HepG2 (cell line): ENCODE results near the gene KIAA0825. TPM values are rescaled to one million over a fixed set of nuclear protein-coding genes. Genes with fewer than 3 reads are reported as not detected.

Experiments used
- ATAC-seq: fragments of 200-7000 bp; cut with Tn5 transposase; 3 replicates; pipeline ENCODE4 v1.9.1; 2020; ENCODE audit warnings: mild to moderate bottlenecking, moderate library complexity
- BruUV-seq: library from RNA; stranded (reverse); fragments of 400-500 nt; replicated peaks from 2 replicates; lab custom pipeline; 2021; lab: Mats Ljungman, UMichigan
- CTCF ChIA-PET: fragments of 300-600 bp; formaldehyde crosslinking; extraction: SDS; loops from one replicate; lab custom pipeline; 2021; ENCODE audit warnings: low total read pairs, inconsistent platforms, low intra/inter-chr PET ratio; lab: Yijun Ruan, JAX
- POLR2A ChIA-PET: fragments of 350-600 bp; sonication (Branson Sonifier 250); formaldehyde crosslinking; loops from one replicate; lab custom pipeline; 2020; ENCODE audit warnings: antibody characterized with exemption, inconsistent platforms; lab: Yijun Ruan, JAX
- DNase-seq: peaks from one replicate; pipeline ENCODE4 v3.0.0-alpha.2; 2015; ENCODE audit warnings: low spot score
- FAIRE-seq: peaks from 3 replicates; lab custom pipeline; 2011; peaks lifted over from hg19 to GRCh38; lab: Jason Lieb, UNC
- H2AFZ ChIP-seq: one replicate; pipeline ENCODE4 v1.6.1; 2011; ENCODE audit warnings: low read length, inconsistent platforms
- H3K27ac ChIP-seq: fragments of 300-600 bp; 3 replicates; pipeline ENCODE4 v1.8.0; 2011; ENCODE audit warnings: mixed run types, mild to moderate bottlenecking, mixed read lengths, low read length, inconsistent platforms; ENCODE audit not compliant: insufficient read depth; ENCODE audit errors: extremely low read length
- H3K27me3 ChIP-seq, 2 experiments: fragments of 200-600 bp in 1 of 2; 2 replicates in 1 of 2; 3 replicates in 1 of 2; pipeline versions ENCODE4 v1.6.0 to v1.8.0; 2011; ENCODE audit warnings: low read length in 2 of 2, mild to moderate bottlenecking in 2 of 2, moderate library complexity in 2 of 2, inconsistent platforms in 1 of 2; ENCODE audit not compliant: insufficient read depth in 2 of 2, control insufficient read depth in 1 of 2
- H3K36me3 ChIP-seq, 2 experiments: fragments of 200-600 bp in 1 of 2; replicated peaks in 1 of 2; 2 replicates in 1 of 2; 3 replicates in 1 of 2; pipeline versions ENCODE4 v1.5.1 to v1.8.0; 2011; ENCODE audit warnings: low read length in 2 of 2, inconsistent platforms in 1 of 2; ENCODE audit not compliant: insufficient read depth in 2 of 2, control insufficient read depth in 1 of 2
- H3K4me1 ChIP-seq: 2 replicates; pipeline ENCODE4 v1.5.1; 2012; ENCODE audit warnings: low read length, inconsistent platforms; ENCODE audit not compliant: insufficient read depth
- H3K4me2 ChIP-seq: 2 replicates; pipeline ENCODE4 v1.6.0; 2011; ENCODE audit warnings: low read depth, low read length, inconsistent platforms
- H3K4me3 ChIP-seq, 3 experiments: fragments of 200-600 bp in 1 of 3; sonication (generic), shearing (Covaris generic) in 1 of 3; replicated peaks in 1 of 3; 2 replicates each; pipeline ENCODE4 v1.5.1; 2011 to 2016; ENCODE audit warnings: low read length in 3 of 3, inconsistent platforms in 2 of 3, low read depth in 2 of 3, mild to moderate bottlenecking in 2 of 3, control low read depth in 1 of 3, mixed read lengths in 1 of 3; ENCODE audit not compliant: insufficient read depth in 1 of 3
- H3K79me2 ChIP-seq: one replicate; pipeline ENCODE4 v1.6.1; 2011; ENCODE audit warnings: low read length, inconsistent platforms; ENCODE audit not compliant: insufficient read depth
- H3K9ac ChIP-seq: 2 replicates; pipeline ENCODE4 v1.6.0; 2011; ENCODE audit warnings: mild to moderate bottlenecking, low read depth, low read length, inconsistent platforms; ENCODE audit not compliant: insufficient read depth
- H3K9me3 ChIP-seq: 2 replicates; pipeline ENCODE4 v1.5.1; 2012; ENCODE audit warnings: mild to moderate bottlenecking, low read length
- H4K20me1 ChIP-seq: 2 replicates; pipeline ENCODE4 v1.6.0; 2011; ENCODE audit warnings: inconsistent platforms, mild to moderate bottlenecking, low read length, moderate library complexity; ENCODE audit not compliant: insufficient read depth
- ATF7-NPFF ChIP-seq: sonication (generic); formaldehyde crosslinking; IDR thresholded peaks from 2 replicates; pipeline ENCODE4 v1.8.1; 2023; ENCODE audit warnings: mild to moderate bottlenecking, low read depth, missing genetic modification reagents, moderate library complexity
- CTCF ChIP-seq: sonication (generic); formaldehyde crosslinking; IDR thresholded peaks from 2 replicates; pipeline ENCODE4 v1.5.0; 2020; ENCODE audit warnings: mild to moderate bottlenecking, missing genetic modification reagents, moderate library complexity
- KAT7 ChIP-seq: IDR thresholded peaks from 2 replicates; pipeline ENCODE4 v1.6.1; 2018; ENCODE audit warnings: borderline replicate concordance, missing compliant biosample characterization
- KLF12 ChIP-seq: sonication (generic); formaldehyde crosslinking; IDR thresholded peaks from 2 replicates; pipeline ENCODE4 v1.4.0; 2020; ENCODE audit warnings: missing genetic modification reagents, borderline replicate concordance
- MIER2 ChIP-seq: IDR thresholded peaks from 2 replicates; pipeline ENCODE4 v1.6.1; 2016; ENCODE audit warnings: missing biosample characterization, missing genetic modification reagents
- NCOA2 ChIP-seq: sonication (generic); formaldehyde crosslinking; IDR thresholded peaks from 2 replicates; pipeline ENCODE4 v1.8.0; 2022; ENCODE audit warnings: inconsistent platforms
- NR2C2 ChIP-seq: sonication (generic); formaldehyde crosslinking; IDR thresholded peaks from 2 replicates; pipeline ENCODE4 v1.4.0; 2020; ENCODE audit warnings: missing genetic modification reagents, mild to moderate bottlenecking, moderate library complexity, borderline replicate concordance
- PHF5A ChIP-seq: IDR thresholded peaks from one replicate; pipeline ENCODE4 v1.6.1; 2018; ENCODE audit warnings: low read depth, missing genetic modification reagents; ENCODE audit not compliant: unreplicated experiment
- RNF2 ChIP-seq: fragments of 450-650 bp; conservative IDR thresholded peaks from 2 replicates; pipeline ENCODE4 v1.6.1; 2016; ENCODE audit warnings: low read depth
- SMYD3 ChIP-seq: sonication (generic); formaldehyde crosslinking; IDR thresholded peaks from 2 replicates; pipeline ENCODE4 v1.8.1; 2023; ENCODE audit warnings: mild to moderate bottlenecking, missing genetic modification reagents
- SNRNP70 ChIP-seq: fragments of 200-400 bp; formaldehyde crosslinking; IDR thresholded peaks from 2 replicates; pipeline ENCODE4 v1.6.1; 2017; ENCODE audit warnings: mild to moderate bottlenecking, low read depth, low read length, moderate library complexity
- SP1 ChIP-seq, 2 experiments: fragments of 450-650 bp in 1 of 2; sonication (generic) in 1 of 2; formaldehyde crosslinking in 1 of 2; IDR thresholded peaks; 2 replicates each; pipeline versions ENCODE4 v1.4.0 to v1.6.1; 2016 to 2020; ENCODE audit warnings: missing genetic modification reagents in 1 of 2
- SP140L ChIP-seq: sonication (generic); formaldehyde crosslinking; IDR thresholded peaks from 2 replicates; pipeline ENCODE4 v1.4.0; 2020; ENCODE audit warnings: missing genetic modification reagents, borderline replicate concordance
- THRA ChIP-seq: sonication (generic); formaldehyde crosslinking; IDR thresholded peaks from 2 replicates; pipeline ENCODE4 v1.4.0; 2020; ENCODE audit warnings: missing genetic modification reagents, borderline replicate concordance
- TSC22D2 ChIP-seq: sonication (generic); formaldehyde crosslinking; IDR thresholded peaks from 2 replicates; pipeline ENCODE4 v1.5.1; 2020; ENCODE audit warnings: missing genetic modification reagents, mild to moderate bottlenecking, borderline replicate concordance
- ZFP36 ChIP-seq: fragments of 150-350 bp; IDR thresholded peaks from 2 replicates; pipeline ENCODE4 v1.6.1; 2018; ENCODE audit warnings: borderline replicate concordance, low read length, low read depth; ENCODE audit not compliant: partially characterized antibody
- ZNF235 ChIP-seq: sonication (generic); formaldehyde crosslinking; IDR thresholded peaks from 2 replicates; pipeline ENCODE4 v1.8.1; 2023; ENCODE audit warnings: mild to moderate bottlenecking, missing genetic modification reagents, borderline replicate concordance
- ZNF660 ChIP-seq: sonication (generic); formaldehyde crosslinking; IDR thresholded peaks from 2 replicates; pipeline ENCODE4 v1.5.1; 2020; ENCODE audit warnings: mild to moderate bottlenecking, low read depth, missing genetic modification reagents, borderline replicate concordance
- ZNF782 ChIP-seq: sonication (generic); formaldehyde crosslinking; IDR thresholded peaks from 2 replicates; pipeline ENCODE4 v1.4.0; 2020; ENCODE audit warnings: missing genetic modification reagents, mild to moderate bottlenecking, borderline replicate concordance
- in situ Hi-C: cut with HindIII; loops from 2 replicates; pipeline ENCODE4 v1.10.0; 2017; ENCODE audit warnings: low pct_unique_long_range_greater_than_20kb; ENCODE audit not compliant: extremely low pct_ligation_motif_present
- intact Hi-C: fragments of 100-400 bp; cut with micrococcal nuclease; formaldehyde crosslinking; loops from one replicate; pipeline ENCODE4 v1.10.0; 2022; ENCODE audit not compliant: unreplicated experiment
- polyA plus RNA-seq, 8 experiments: library from polyadenylated mRNA; depleted of rRNA in 3 of 8; stranded (reverse) in 7 of 8; unstranded in 1 of 8; fragments of >200 nt; fragmentation: Illumina TruSeq in 4 of 8; extraction: Trizol in 4 of 8; gene quantifications; 2 replicates each; pipeline versions ENCODE4 v1.2.1 to v1.2.3, GENCODE V29; 2011 to 2016; ENCODE audit warnings: low read depth in 4 of 8, missing spikeins in 1 of 8, mixed read lengths in 1 of 8; ENCODE audit not compliant: insufficient read depth in 1 of 8
- total RNA-seq, 5 experiments: library from RNA; depleted of rRNA; stranded (reverse); fragments of >200 nt; fragmentation: Illumina TruSeq; extraction: Trizol; gene quantifications; 2 replicates each; pipeline ENCODE4 v1.2.3, GENCODE V29; 2016; ENCODE audit warnings: low read depth in 1 of 5

Gene KIAA0825
- total and polyA plus RNA-seq, 2 of the 13 experiments (the other 11 are each of a cell fraction or from before 2014, with no cell fraction given): 0.05 to 0.51 TPM

- Histone ChIP-seq H3K9me3 (no peaks in the 10 kb centered on the region), H3K27me3 (no peaks in the 10 kb centered on the region), H2AFZ (no peak overlapping the region), H3K79me2 (no peaks in the 10 kb centered on the region), H3K27ac (no peak overlapping the region), H3K4me3 (no peak overlapping the region)
- CTCF ChIA-PET: no interaction called here
- no peak for FAIRE-seq
- intact Hi-C loops: no loop called here
- no peak for TF ChIP-seq RNF2
- no peak for TF ChIP-seq SP1 (IDR thresholded peaks at IDR 0.05)
- TF ChIP-seq SP1 (CRISPR knock-in tag; IDR thresholded peaks at IDR 0.05): no peak
- TF ChIP-seq PHF5A (CRISPR knock-in tag): no peak
- no peak for TF ChIP-seq KAT7 (CRISPR knock-in tag)
- no peak for TF ChIP-seq NCOA2 (CRISPR knock-in tag)
- TF ChIP-seq ZNF660 (CRISPR knock-in tag): no peak
- TF ChIP-seq THRA: no peak
- TF ChIP-seq SP140L (CRISPR knock-in tag): no peak
- TF ChIP-seq CTCF (CRISPR knock-in tag): no peak
- no peak for TF ChIP-seq ZNF782
- no peak for TF ChIP-seq ATF7-NPFF (CRISPR knock-in tag)
- no peak for TF ChIP-seq TSC22D2 (CRISPR knock-in tag)
- no peak for TF ChIP-seq NR2C2 (CRISPR knock-in tag)
- no peak for TF ChIP-seq MIER2 (CRISPR knock-in tag)
- no peak for TF ChIP-seq ZNF235
- TF ChIP-seq SNRNP70: no peak
- no peak for TF ChIP-seq ZFP36
- no peak for TF ChIP-seq KLF12
- TF ChIP-seq SMYD3 (CRISPR knock-in tag): no peak
- TF ChIP-seq, all 625 proteins: peak for 0
- ATAC-seq (no peak), DNase-seq (no peak)
- Histone ChIP-seq H3K9ac (no peak overlapping the region), H4K20me1 (no peaks in the 10 kb centered on the region), H3K4me1 (no peaks in the 10 kb centered on the region), H3K4me2 (no peak overlapping the region), H3K36me3 (no peaks in the 10 kb centered on the region)
- BruUV-seq: no TSS peak
- in situ Hi-C loops: no loop called here
- POLR2A ChIA-PET: no interaction called here
Observed at GRCh38 chr5:94423411-94423810, 195.0 kb downstream of the KIAA0825 start.
